Natural killer cell (primary cell): ENCODE results near the gene TENM4. TPM values are rescaled to one million over a fixed set of nuclear protein-coding genes. Genes with fewer than 3 reads are reported as not detected.

ENCODE experiments used
- ATAC-seq, 3 donors: fragments of 150-1000 bp in 2 of 3; fragments of 200-7000 bp in 1 of 3; cut with Tn5 transposase; 1 replicate in 1 of 3; 2 replicates in 2 of 3; pipeline ENCODE4 v1.10.0; 2021; ENCODE audit warnings: mild to moderate bottlenecking in 2 of 3, moderate library complexity in 2 of 3
- DNase-seq, 2 donors: peaks; one replicate each; pipeline versions ENCODE4 v3.0.0 to v3.0.0-alpha.2; 2013 to 2021; ENCODE audit warnings: mixed read lengths in 1 of 2
- H3K27ac ChIP-seq: one replicate; pipeline ENCODE4 v1.5.1; 2013; ENCODE audit warnings: mild to moderate bottlenecking, low read length
- H3K27me3 ChIP-seq: one replicate; pipeline ENCODE4 v1.6.1; 2013; ENCODE audit warnings: low read length; ENCODE audit not compliant: control insufficient read depth, insufficient read depth
- H3K36me3 ChIP-seq: one replicate; pipeline ENCODE4 v1.6.1; 2013; ENCODE audit warnings: low read length; ENCODE audit not compliant: control insufficient read depth, insufficient read depth
- H3K4me1 ChIP-seq: one replicate; pipeline ENCODE4 v1.6.1; 2013; ENCODE audit warnings: low read length; ENCODE audit not compliant: control insufficient read depth, insufficient read depth
- H3K4me3 ChIP-seq: one replicate; pipeline ENCODE4 v1.5.1; 2013; ENCODE audit warnings: low read length
- H3K9me3 ChIP-seq: one replicate; pipeline ENCODE4 v1.6.1; 2013; ENCODE audit warnings: low read length; ENCODE audit not compliant: control insufficient read depth, insufficient read depth
- H3K27ac Mint-ChIP-seq, 2 donors: one replicate each; pipeline ENCODE4 v1.8.0; 2022; ENCODE audit warnings: mild to moderate bottlenecking in 2 of 2, mixed read lengths in 2 of 2, moderate library complexity in 1 of 2
- H3K27me3 Mint-ChIP-seq, 2 donors: one replicate each; pipeline ENCODE4 v1.8.0; 2022; ENCODE audit warnings: low read depth in 2 of 2, mixed read lengths in 2 of 2
- H3K36me3 Mint-ChIP-seq: one replicate; pipeline ENCODE4 v1.8.0; 2022; ENCODE audit warnings: mixed read lengths
- H3K4me1 Mint-ChIP-seq, 2 donors: one replicate each; pipeline ENCODE4 v1.8.0; 2022; ENCODE audit warnings: mixed read lengths in 2 of 2
- H3K4me3 Mint-ChIP-seq: one replicate; pipeline ENCODE4 v1.8.0; 2022; ENCODE audit warnings: mild to moderate bottlenecking, moderate library complexity, mixed read lengths
- H3K9me3 Mint-ChIP-seq, 2 donors: one replicate each; pipeline ENCODE4 v1.8.0; 2022; ENCODE audit warnings: mixed read lengths in 2 of 2
- CTCF ChIP-seq: fragments of 200-600 bp; IDR thresholded peaks from one replicate; pipeline ENCODE4 v1.8.0; 2022; ENCODE audit warnings: antibody characterized with exemption
- WGBS: methylation state at CpG from one replicate; pipeline ENCODE4 v1.1.7; 2013; ENCODE audit warnings: missing lambda C conversion rate; ENCODE audit not compliant: insufficient coverage; 5-methylcytosine and 5-hydroxymethylcytosine counted together
- intact Hi-C: fragments of 100-400 bp; cut with micrococcal nuclease; formaldehyde crosslinking; loops from one replicate; pipeline ENCODE4 v1.14.2; 2022
- total RNA-seq, 4 donors: library from RNA; stranded (reverse); fragments of 120-200 nt in 1 of 4; gene quantifications; one replicate each; pipeline versions ENCODE4 v1.2.3 to v1.2.4, GENCODE V29; 2013 to 2022

TENM4 gene
- total RNA-seq, 3 donors from 2014 or later (not counting 1 experiment from before 2014, with no cell fraction given), result 0.63 to 0.75 TPM; not detected in 1

GRCh38 chr11:79486242-79486984, 45.6 kb upstream of the TENM4 start:
- 54% methylated on average over 6 of the region's 6 CpGs for WGBS
- Histone ChIP-seq H3K27me3 (no peaks in the 10 kb centered on the region), H3K4me3 (no peak overlapping the region), H3K27ac (no peak overlapping the region), H3K36me3 (no peaks in the 10 kb centered on the region), H3K4me1 (no peaks in the 10 kb centered on the region), H3K9me3 (no peaks in the 10 kb centered on the region)
- TF ChIP-seq CTCF, result no peak
- no peaks in the 10 kb centered on the region for H3K36me3 Mint-ChIP-seq
- no peaks in the 10 kb centered on the region for H3K9me3 Mint-ChIP-seq
- H3K4me1 Mint-ChIP-seq, result no peaks in the 10 kb centered on the region
- no peaks in the 10 kb centered on the region for H3K27me3 Mint-ChIP-seq
- intact Hi-C loops, result no loop called here
- ATAC-seq (no peak), DNase-seq (no peak)
- no peak overlapping the region for H3K4me3 Mint-ChIP-seq
- no peak overlapping the region for H3K27ac Mint-ChIP-seq

- Mint-ChIP-seq H3K4me1 (no peaks in the 10 kb centered on the region), H3K27ac (no peak overlapping the region), H3K9me3 (no peaks in the 10 kb centered on the region), H3K27me3 (no peaks in the 10 kb centered on the region), H3K36me3 (no peaks in the 10 kb centered on the region), H3K4me3 (no peak overlapping the region)
- no peaks in the 10 kb centered on the region for H3K4me1 ChIP-seq
- WGBS, result 28% methylated on average over 4 of the region's 4 CpGs
- DNase-seq (no peak), ATAC-seq (no peak)
- H3K36me3 ChIP-seq, result no peaks in the 10 kb centered on the region
- H3K9me3 ChIP-seq, result no peaks in the 10 kb centered on the region
- TF ChIP-seq CTCF, result no peak
- H3K27me3 ChIP-seq, result no peaks in the 10 kb centered on the region
- H3K27ac ChIP-seq, result no peak overlapping the region
- intact Hi-C loops, result no loop called here
- no peak overlapping the region for H3K4me3 ChIP-seq
Measured at GRCh38 chr11:79485694-79486093, 44.9 kb upstream of the TENM4 start.

GRCh38 chr11:79484872-79485271, 44.0 kb upstream of the TENM4 start:
- no peak for TF ChIP-seq CTCF
- intact Hi-C loops, result no loop called here
- no peak overlapping the region for H3K27ac Mint-ChIP-seq
- no peaks in the 10 kb centered on the region for H3K4me1 Mint-ChIP-seq
- DNase-seq, result no peak
- Histone ChIP-seq H3K36me3 (no peaks in the 10 kb centered on the region), H3K9me3 (no peaks in the 10 kb centered on the region), H3K4me3 (no peak overlapping the region), H3K4me1 (no peaks in the 10 kb centered on the region), H3K27me3 (no peaks in the 10 kb centered on the region), H3K27ac (no peak overlapping the region)
- H3K9me3 Mint-ChIP-seq, result peaks cover 2 to 3% of the 10 kb centered on the region in 2 donors
- no peak overlapping the region for H3K4me3 Mint-ChIP-seq
- H3K27me3 Mint-ChIP-seq, result no peaks in the 10 kb centered on the region
- no peak for ATAC-seq
- H3K36me3 Mint-ChIP-seq, result no peaks in the 10 kb centered on the region

- Histone ChIP-seq H3K27ac (no peak overlapping the region), H3K4me1 (no peaks in the 10 kb centered on the region), H3K36me3 (no peaks in the 10 kb centered on the region), H3K27me3 (no peaks in the 10 kb centered on the region), H3K9me3 (no peaks in the 10 kb centered on the region), H3K4me3 (no peak overlapping the region)
- Mint-ChIP-seq H3K27ac (no peak overlapping the region), H3K36me3 (no peaks in the 10 kb centered on the region), H3K27me3 (no peaks in the 10 kb centered on the region), H3K4me1 (no peaks in the 10 kb centered on the region), H3K9me3 (peaks cover 3% of the 10 kb centered on the region in 2 donors), H3K4me3 (no peak overlapping the region)
- no peak for ATAC-seq
- WGBS, result no CpG with 5 or more reads among the region's 3 CpGs
- no peak for TF ChIP-seq CTCF
- intact Hi-C loops, result no loop called here
- DNase-seq, result no peak
Measured at GRCh38 chr11:79482800-79483199, 42.0 kb upstream of the TENM4 start.
